ENCODE data around the gene CDK5.
A peak's percentile ranks its signal among the peaks of the same experiment; 100 is the strongest.

DNA sequence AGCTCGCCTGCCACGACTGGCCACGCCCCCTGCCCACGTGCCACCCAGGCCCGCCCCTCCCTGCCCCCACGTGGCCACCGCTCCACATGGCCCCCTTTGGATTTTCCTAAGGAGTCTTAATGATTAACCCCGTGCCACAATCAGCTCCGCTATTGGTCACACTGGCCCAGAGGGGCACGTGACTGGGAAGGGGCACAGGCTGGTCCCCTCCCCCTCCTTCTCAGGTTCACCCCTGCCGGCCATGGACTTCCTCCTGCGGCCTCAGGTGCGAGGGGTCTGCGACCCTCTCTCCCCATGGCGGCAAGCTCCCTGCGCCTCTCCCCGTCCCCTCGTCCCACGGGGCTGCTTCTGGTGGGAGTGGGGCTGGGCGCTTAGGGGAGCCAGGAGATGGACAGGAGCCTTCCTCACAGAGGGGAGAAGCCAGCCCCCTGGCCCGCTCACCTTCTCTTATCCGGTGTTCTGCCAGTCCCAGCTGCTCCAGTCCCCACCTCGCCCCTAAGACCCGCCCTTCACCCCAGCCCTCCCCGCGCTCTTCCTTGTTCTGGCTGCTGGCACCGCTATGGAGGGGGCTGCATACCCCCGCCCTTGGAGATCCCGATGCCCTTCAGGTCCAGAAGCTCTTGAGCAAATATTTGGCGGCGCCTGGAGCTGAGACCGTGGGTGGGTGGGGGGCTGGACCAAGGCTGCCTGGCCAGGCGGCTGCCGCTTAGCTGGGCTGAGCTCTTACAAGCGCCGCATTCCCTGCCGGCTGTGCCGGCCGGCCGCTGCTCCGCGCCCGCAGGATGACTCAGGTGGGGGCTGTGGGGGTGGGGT, 4.9 kb upstream of the CDK5 start:
- TF ChIP-seq, protein P1, sequence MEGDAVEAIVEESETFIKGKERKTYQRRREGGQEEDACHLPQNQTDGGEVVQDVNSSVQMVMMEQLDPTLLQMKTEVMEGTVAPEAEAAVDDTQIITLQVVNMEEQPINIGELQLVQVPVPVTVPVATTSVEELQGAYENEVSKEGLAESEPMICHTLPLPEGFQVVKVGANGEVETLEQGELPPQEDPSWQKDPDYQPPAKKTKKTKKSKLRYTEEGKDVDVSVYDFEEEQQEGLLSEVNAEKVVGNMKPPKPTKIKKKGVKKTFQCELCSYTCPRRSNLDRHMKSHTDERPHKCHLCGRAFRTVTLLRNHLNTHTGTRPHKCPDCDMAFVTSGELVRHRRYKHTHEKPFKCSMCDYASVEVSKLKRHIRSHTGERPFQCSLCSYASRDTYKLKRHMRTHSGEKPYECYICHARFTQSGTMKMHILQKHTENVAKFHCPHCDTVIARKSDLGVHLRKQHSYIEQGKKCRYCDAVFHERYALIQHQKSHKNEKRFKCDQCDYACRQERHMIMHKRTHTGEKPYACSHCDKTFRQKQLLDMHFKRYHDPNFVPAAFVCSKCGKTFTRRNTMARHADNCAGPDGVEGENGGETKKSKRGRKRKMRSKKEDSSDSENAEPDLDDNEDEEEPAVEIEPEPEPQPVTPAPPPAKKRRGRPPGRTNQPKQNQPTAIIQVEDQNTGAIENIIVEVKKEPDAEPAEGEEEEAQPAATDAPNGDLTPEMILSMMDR (IDR thresholded peaks at IDR 0.05) = peak in 4 of 7 experiments; percentile 30 to 40 (median 37)
- TF ChIP-seq POLR2A (IDR thresholded peaks at IDR 0.05) = peak; percentile 23 to 69 (median 56)

Data from body of pancreas (tissue), 4 donors.